ENCODE measurements around the gene SLC25A11. TPM values are rescaled to one million over a fixed set of nuclear protein-coding genes. Genes with fewer than 3 reads are reported as not detected.

SLC25A11 gene
- total and polyA plus RNA-seq, 8 donors, result 10.9 to 25.5 (median 21.4) TPM

DNA sequence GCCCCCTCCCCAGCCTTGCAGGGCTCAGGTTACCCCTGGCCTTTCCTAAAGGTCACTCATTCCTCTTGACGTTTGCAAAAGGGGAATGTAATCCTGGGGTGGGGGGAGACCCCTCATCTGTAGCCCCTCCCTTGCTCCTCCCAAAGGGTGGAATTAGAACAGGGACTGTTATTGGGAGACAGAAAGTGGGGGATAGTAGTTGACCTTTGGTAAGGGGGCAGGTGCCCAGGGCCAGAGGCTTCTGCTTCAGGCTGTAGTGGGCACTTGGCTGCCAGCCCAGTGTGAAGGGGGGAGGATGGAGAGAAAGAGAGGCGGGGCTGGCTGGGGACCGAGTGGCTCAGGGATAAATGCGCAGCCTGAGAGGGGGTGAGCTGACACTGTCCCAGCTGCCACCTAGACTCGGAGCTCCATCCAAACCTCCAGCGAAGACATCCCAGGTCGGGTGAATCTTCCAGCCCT lies 10.9 kb upstream of the SLC25A11 start, which contains the start of gene ENO3:
ENO3 (plus strand) TSS at position 374 of the 459 bp plus-strand sequence. CDS start 711 bp downstream, outside the sequence.
- intact Hi-C loops (cut with DNase I), result no loop called here
- Histone ChIP-seq H3K4me3 (peak within 1 kb of the TSS; percentile 94 to 100 (median 97)), H3K36me3 (peaks cover 0 to 3% (median 0%) of the 10 kb centered on the region in 3 donors), H3K27ac (peak within 1 kb of the TSS; percentile 88 to 99 (median 98)), H3K4me1 (peaks cover 0 to 12% (median 0%) of the 10 kb centered on the region in 3 donors), H3K9me3 (no peaks in the 10 kb centered on the region), H3K27me3 (no peaks in the 10 kb centered on the region)
- 56 to 60% methylated on average over 4 to 7 of the region's 7 CpGs for WGBS, 2 donors
- FAIRE-seq (no peak), DNase-seq (peak in 2 of 6 donors; percentile 44 to 74), ATAC-seq (no peak)
- TF ChIP-seq, protein P1, sequence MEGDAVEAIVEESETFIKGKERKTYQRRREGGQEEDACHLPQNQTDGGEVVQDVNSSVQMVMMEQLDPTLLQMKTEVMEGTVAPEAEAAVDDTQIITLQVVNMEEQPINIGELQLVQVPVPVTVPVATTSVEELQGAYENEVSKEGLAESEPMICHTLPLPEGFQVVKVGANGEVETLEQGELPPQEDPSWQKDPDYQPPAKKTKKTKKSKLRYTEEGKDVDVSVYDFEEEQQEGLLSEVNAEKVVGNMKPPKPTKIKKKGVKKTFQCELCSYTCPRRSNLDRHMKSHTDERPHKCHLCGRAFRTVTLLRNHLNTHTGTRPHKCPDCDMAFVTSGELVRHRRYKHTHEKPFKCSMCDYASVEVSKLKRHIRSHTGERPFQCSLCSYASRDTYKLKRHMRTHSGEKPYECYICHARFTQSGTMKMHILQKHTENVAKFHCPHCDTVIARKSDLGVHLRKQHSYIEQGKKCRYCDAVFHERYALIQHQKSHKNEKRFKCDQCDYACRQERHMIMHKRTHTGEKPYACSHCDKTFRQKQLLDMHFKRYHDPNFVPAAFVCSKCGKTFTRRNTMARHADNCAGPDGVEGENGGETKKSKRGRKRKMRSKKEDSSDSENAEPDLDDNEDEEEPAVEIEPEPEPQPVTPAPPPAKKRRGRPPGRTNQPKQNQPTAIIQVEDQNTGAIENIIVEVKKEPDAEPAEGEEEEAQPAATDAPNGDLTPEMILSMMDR (IDR thresholded peaks at IDR 0.05), result no peak

GRCh38 chr17:4950075-4950745 lies 10.4 kb upstream of the SLC25A11 start:
- FAIRE-seq (no peak), DNase-seq (peak; percentile 40 to 90 (median 74)), ATAC-seq (peak in 2 of 4 donors; percentile 50 to 51)
- Histone ChIP-seq H3K27me3 (no peaks in the 10 kb centered on the region), H3K4me3 (peak overlapping the region; percentile 94 to 100 (median 97)), H3K27ac (peak overlapping the region; percentile 88 to 99 (median 98)), H3K9me3 (no peaks in the 10 kb centered on the region), H3K4me1 (peaks cover 0 to 17% (median 3%) of the 10 kb centered on the region in 3 donors), H3K36me3 (peaks cover 0 to 3% (median 0%) of the 10 kb centered on the region in 3 donors)
- TF ChIP-seq, protein P1 (IDR thresholded peaks at IDR 0.05), result no peak
- WGBS, 2 donors, result 17% methylated on average over 50 of the region's 52 CpGs
- intact Hi-C loops (cut with DNase I), result no loop called here

- peak; percentile 17 to 43 (median 32) for ATAC-seq
- intact Hi-C loops (cut with DNase I), result no loop called here
- 0 to 1% methylated on average over 28 to 74 of the region's 75 CpGs for WGBS, 2 donors
- peak; percentile 68 to 89 (median 82) for DNase-seq
- Histone ChIP-seq H3K27ac (peak overlapping the region; percentile 88 to 99 (median 98)), H3K36me3 (peaks cover 0 to 7% (median 0%) of the 10 kb centered on the region in 3 donors), H3K4me3 (peak overlapping the region; percentile 94 to 100 (median 97)), H3K4me1 (peaks cover 0 to 24% (median 6%) of the 10 kb centered on the region in 3 donors), H3K27me3 (no peaks in the 10 kb centered on the region), H3K9me3 (no peaks in the 10 kb centered on the region)
- no peak for FAIRE-seq
- TF ChIP-seq, protein P1 (IDR thresholded peaks at IDR 0.05), result no peak
These were observed 9.7 kb upstream of the SLC25A11 start for GRCh38 chr17:4949321-4950074.

GRCh38 chr17:4948931-4949320 lies 9.1 kb upstream of the SLC25A11 start:
- DNase-seq, result peak; percentile 77 to 89 (median 80)
- H3K9me3 ChIP-seq, result no peaks in the 10 kb centered on the region
- peak; percentile 68 to 81 (median 78) for ATAC-seq
- peak overlapping the region; percentile 88 to 99 (median 98) for H3K27ac ChIP-seq
- TF ChIP-seq, protein P1 (IDR thresholded peaks at IDR 0.05), result no peak
- H3K4me1 ChIP-seq, result peaks cover 0 to 24% (median 6%) of the 10 kb centered on the region in 3 donors
- no peak for FAIRE-seq
- peaks cover 0 to 12% (median 0%) of the 10 kb centered on the region in 3 donors for H3K36me3 ChIP-seq
- no peaks in the 10 kb centered on the region for H3K27me3 ChIP-seq
- WGBS, 2 donors, result 0 to 1% methylated on average over 40 of the region's 40 CpGs
- peak overlapping the region; percentile 94 to 100 (median 97) for H3K4me3 ChIP-seq
- intact Hi-C loops (cut with DNase I), result no loop called here

All from pancreas (tissue), 10 donors.